Peyer's patch (tissue), 4 donors: ENCODE data around the gene GRM2. TPM values are rescaled to one million over a fixed set of nuclear protein-coding genes. Genes with fewer than 3 reads are reported as not detected.
"Not testable (repeated sequence)": the region's sequence is repeated elsewhere in the genome, so short reads cannot be mapped to it uniquely, and the experiment has no call there.

Source experiments
- DNase-seq, 3 donors: peaks; one replicate each; pipeline ENCODE4 v3.0.0-alpha.2; 2017 to 2019
- H3K27ac ChIP-seq, 4 donors: fragments of 200-600 bp; sonication (generic); one replicate each; pipeline ENCODE4 v1.5.1; 2016 to 2019
- H3K27me3 ChIP-seq, 2 donors: fragments of 200-600 bp; sonication (generic); one replicate each; pipeline ENCODE4 v1.5.1; 2019
- H3K36me3 ChIP-seq, 3 donors: fragments of 200-600 bp; sonication (generic); one replicate each; pipeline ENCODE4 v1.5.1; 2016 to 2019
- H3K4me1 ChIP-seq, 4 donors: fragments of 200-600 bp; sonication (generic); one replicate each; pipeline ENCODE4 v1.5.1; 2016 to 2019
- H3K4me3 ChIP-seq, 4 donors: fragments of 200-600 bp; sonication (generic); 1 replicate in 3 of 4; 2 replicates in 1 of 4; pipeline ENCODE4 v1.5.1; 2016 to 2019; ENCODE audit warnings: mild to moderate bottlenecking in 1 of 4
- H3K9me3 ChIP-seq, 4 donors: fragments of 200-600 bp; sonication (generic); one replicate each; pipeline ENCODE4 v1.5.1; 2016 to 2019; ENCODE audit warnings: mild to moderate bottlenecking in 1 of 4
- POLR2A ChIP-seq, 2 donors: fragments of 450-650 bp; IDR thresholded peaks; one replicate each; pipeline ENCODE4 v1.5.1; 2017; ENCODE audit warnings: antibody characterized with exemption in 2 of 2, mild to moderate bottlenecking in 2 of 2, moderate library complexity in 2 of 2
- total RNA-seq, 4 donors: library from RNA; depleted of rRNA; stranded (reverse); fragments of >200 nt; gene quantifications; one replicate each; pipeline ENCODE4 v1.1.0, GENCODE V29; 2016
- TF ChIP-seq, protein P1 (sequence below), 6 experiments: fragments of 450-650 bp in 4 of 6; fragments of 200-600 bp in 2 of 6; sonication (generic) in 1 of 6; IDR thresholded peaks; one replicate each; pipeline ENCODE4 v1.5.1; 2017 to 2019; ENCODE audit warnings: antibody characterized with exemption in 6 of 6, mild to moderate bottlenecking in 3 of 6, moderate library complexity in 1 of 6

Gene GRM2
- total RNA-seq, 4 donors from 2014 or later: 0.54 to 2.5 (median 0.57) TPM; not detected in 1

DNA sequence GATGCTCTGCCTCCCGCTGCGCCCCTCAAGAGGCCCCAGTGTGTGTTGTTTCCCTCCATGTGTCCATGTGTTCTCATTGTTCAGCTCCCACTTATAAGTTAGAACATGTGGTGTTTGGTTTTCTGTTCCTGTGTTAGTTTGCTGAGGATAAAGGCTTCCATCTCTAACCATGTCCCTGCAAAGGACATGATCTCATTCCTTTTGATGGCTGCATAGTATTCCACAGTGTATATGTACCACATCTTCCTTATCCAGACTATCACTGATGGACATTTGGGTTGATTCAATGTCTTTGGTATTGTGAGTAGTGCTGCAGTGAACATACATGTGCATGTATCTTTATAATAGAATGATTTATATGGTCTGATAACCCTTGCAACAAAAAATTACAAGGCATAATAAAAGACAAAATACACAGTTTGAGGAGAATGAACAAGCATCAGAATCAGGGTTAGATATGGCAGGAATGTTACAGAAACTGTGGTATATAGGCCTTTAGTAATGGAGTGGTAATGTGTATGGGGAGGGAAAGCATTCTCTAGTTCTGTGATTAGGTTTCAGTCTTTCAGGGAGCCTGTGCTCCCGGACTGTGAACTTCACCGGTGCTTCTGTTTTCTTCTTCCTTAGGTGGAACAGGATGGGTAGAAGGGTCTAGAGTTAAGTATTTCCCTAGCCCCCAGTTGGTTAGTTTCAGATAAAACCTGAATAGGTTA lies 27.1 kb downstream of the GRM2 start:
- Histone ChIP-seq H3K4me3 (no peak overlapping the region), H3K36me3 (no peaks in the 10 kb centered on the region), H3K27me3 (no peaks in the 10 kb centered on the region), H3K27ac (no peak overlapping the region), H3K9me3 (no peaks in the 10 kb centered on the region), H3K4me1 (no peaks in the 10 kb centered on the region)
- no peak for TF ChIP-seq POLR2A (IDR thresholded peaks at IDR 0.05)
- TF ChIP-seq, protein P1, sequence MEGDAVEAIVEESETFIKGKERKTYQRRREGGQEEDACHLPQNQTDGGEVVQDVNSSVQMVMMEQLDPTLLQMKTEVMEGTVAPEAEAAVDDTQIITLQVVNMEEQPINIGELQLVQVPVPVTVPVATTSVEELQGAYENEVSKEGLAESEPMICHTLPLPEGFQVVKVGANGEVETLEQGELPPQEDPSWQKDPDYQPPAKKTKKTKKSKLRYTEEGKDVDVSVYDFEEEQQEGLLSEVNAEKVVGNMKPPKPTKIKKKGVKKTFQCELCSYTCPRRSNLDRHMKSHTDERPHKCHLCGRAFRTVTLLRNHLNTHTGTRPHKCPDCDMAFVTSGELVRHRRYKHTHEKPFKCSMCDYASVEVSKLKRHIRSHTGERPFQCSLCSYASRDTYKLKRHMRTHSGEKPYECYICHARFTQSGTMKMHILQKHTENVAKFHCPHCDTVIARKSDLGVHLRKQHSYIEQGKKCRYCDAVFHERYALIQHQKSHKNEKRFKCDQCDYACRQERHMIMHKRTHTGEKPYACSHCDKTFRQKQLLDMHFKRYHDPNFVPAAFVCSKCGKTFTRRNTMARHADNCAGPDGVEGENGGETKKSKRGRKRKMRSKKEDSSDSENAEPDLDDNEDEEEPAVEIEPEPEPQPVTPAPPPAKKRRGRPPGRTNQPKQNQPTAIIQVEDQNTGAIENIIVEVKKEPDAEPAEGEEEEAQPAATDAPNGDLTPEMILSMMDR (IDR thresholded peaks at IDR 0.05): no peak
- no peak for DNase-seq

DNA sequence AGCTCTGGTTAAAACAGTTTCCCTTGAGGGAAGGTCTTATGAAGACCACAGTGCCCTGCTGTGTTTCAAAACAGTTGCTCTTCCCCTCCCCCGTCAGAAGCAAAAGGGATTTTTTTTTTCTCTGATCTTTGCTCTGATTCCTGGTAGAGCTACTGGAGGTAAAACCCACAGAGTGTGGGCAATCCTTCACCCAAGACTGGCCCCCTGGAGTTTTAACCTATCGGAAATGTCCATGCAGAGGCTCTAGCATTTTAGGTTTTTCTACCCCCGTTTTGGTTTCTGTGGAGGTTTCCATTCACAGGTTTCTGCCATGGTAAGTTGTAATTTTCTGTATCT lies 27.7 kb downstream of the GRM2 start:
- Histone ChIP-seq H3K9me3 (no peaks in the 10 kb centered on the region), H3K4me3 (no peak overlapping the region), H3K4me1 (no peaks in the 10 kb centered on the region), H3K27ac (no peak overlapping the region), H3K27me3 (no peaks in the 10 kb centered on the region), H3K36me3 (no peaks in the 10 kb centered on the region)
- DNase-seq: no peak
- TF ChIP-seq, protein P1 (IDR thresholded peaks at IDR 0.05): no peak
- TF ChIP-seq POLR2A (IDR thresholded peaks at IDR 0.05): no peak

DNA sequence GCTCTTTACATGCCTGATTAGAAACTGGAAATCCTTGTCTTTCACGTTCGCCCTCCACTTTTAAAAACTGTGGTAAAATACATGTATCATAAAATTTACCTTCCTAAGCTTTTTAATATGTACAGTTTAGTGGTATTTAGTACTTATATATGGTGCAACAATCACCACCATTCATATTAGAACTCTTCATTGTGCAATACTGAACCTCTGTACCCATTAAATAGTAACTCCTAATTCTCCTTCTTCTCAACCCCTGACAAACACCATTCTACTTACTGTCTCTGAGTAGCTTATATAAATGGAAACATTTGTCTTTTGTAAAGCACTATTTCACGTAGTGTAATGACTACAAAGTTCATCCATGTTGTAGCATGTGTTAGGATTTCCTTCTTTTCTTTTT lies 28.2 kb downstream of the GRM2 start:
- no peak for TF ChIP-seq POLR2A (IDR thresholded peaks at IDR 0.05)
- TF ChIP-seq, protein P1 (IDR thresholded peaks at IDR 0.05): no peak
- H3K27me3 ChIP-seq: no peaks in the 10 kb centered on the region
- H3K4me3 ChIP-seq: no peak overlapping the region
- no peaks in the 10 kb centered on the region for H3K4me1 ChIP-seq
- no peak for DNase-seq
- no peaks in the 10 kb centered on the region for H3K9me3 ChIP-seq
- no peaks in the 10 kb centered on the region for H3K36me3 ChIP-seq
- no peak overlapping the region for H3K27ac ChIP-seq

DNA sequence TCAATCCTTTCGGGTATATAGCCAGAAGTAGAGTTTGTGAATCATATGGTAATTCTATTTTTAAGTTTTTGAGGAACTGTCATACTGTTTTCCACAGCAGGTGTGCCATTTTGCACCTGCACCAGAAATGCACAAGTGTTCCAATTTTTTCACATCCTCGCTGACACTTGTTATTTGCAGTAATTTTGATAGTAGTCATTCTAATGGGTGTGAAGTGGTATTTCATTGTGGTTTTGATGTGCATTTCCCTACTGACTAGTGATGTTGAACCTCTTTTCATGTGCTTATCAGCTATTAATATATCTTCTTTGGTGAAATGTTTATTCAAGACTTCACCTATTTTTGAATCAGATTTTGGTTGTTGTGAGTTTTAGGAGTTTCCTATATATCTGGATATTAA lies 29.1 kb downstream of the GRM2 start:
- H3K27me3 ChIP-seq: no peaks in the 10 kb centered on the region
- H3K4me3 ChIP-seq: no peak overlapping the region
- DNase-seq: no peak
- H3K9me3 ChIP-seq: no peaks in the 10 kb centered on the region
- no peaks in the 10 kb centered on the region for H3K4me1 ChIP-seq
- TF ChIP-seq, protein P1 (IDR thresholded peaks at IDR 0.05): no peak
- no peak for TF ChIP-seq POLR2A (IDR thresholded peaks at IDR 0.05)
- no peak overlapping the region for H3K27ac ChIP-seq
- H3K36me3 ChIP-seq: no peaks in the 10 kb centered on the region

DNA sequence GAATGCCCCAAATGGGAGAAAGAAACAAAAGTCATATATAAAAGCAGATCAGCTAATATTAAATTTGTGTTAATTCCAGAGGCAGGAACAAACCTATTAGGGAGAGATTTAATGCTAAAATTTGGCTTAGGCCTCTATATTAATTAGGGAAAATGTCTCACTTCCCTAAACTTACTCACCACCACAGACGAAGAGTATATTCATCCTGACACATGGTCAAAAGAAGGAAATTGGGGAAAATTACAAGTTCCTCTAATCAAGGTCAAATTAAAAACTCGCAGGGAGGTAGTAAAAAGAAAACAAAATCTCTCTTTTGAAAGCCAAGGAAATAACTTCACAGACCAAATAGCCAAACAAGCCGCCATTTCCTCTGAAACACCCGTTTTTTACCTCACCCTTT lies 32.2 kb downstream of the GRM2 start:
- no peaks in the 10 kb centered on the region for H3K36me3 ChIP-seq
- TF ChIP-seq, protein P1 (IDR thresholded peaks at IDR 0.05): no peak
- TF ChIP-seq POLR2A (IDR thresholded peaks at IDR 0.05): no peak
- H3K9me3 ChIP-seq: no peaks in the 10 kb centered on the region
- H3K4me1 ChIP-seq: no peaks in the 10 kb centered on the region
- DNase-seq: no peak
- no peak overlapping the region for H3K4me3 ChIP-seq
- H3K27me3 ChIP-seq: no peaks in the 10 kb centered on the region
- no peak overlapping the region for H3K27ac ChIP-seq

DNA sequence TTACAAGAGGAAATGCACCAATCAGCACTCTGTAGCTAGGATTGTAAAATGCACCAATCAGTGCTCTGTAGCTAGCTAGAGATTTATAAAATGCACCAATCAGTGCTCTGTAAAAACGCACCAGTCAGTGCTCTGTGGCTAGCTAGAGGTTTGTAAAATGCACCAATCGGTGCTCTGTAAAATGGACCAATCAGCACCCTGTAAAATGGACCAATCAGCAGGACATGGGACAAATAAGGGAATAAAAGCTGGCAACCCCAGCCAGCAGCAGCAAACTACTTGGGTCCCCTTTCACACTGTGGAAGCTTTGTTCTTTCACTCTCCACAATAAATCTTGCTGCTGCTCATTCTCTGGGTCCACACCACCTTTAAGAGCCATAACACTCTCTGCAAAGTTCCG lies 35.5 kb downstream of the GRM2 start:
- H3K27me3 ChIP-seq, H3K4me3 ChIP-seq, H3K9me3 ChIP-seq, DNase-seq, H3K4me1 ChIP-seq, H3K36me3 ChIP-seq, H3K27ac ChIP-seq: not testable (repeated sequence)

DNA sequence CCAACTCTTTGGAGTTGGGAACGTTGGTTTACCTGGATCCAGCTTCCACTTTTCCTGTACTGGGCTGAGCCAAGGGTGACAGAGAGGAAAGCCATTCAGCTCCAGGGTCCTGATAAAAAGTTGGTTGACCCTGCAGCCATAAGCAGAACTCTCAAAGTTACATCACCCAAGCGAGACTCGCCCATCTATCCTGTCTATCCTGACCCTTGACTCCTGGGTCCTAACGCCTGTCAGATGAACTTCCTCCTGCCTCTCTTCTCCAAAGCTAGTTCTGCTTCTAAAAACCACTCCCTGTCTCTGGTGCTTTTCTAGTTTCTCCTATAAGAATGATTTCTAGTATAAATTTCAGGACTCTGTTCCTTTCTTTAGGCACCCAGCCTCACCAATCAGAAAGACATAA lies 36.1 kb downstream of the GRM2 start:
- H3K27ac ChIP-seq, H3K4me3 ChIP-seq, DNase-seq, H3K9me3 ChIP-seq, H3K4me1 ChIP-seq, H3K27me3 ChIP-seq, H3K36me3 ChIP-seq: not testable (repeated sequence)
